Astrocyte (in vitro differentiated cells and primary cell): ENCODE data around the gene RIIAD1. TPM values are rescaled to one million over a fixed set of nuclear protein-coding genes. Genes with fewer than 3 reads are reported as not detected.

Experiments
- DNase-seq: peaks from one replicate; pipeline ENCODE4 v3.0.0-alpha.2; 2010; ENCODE audit warnings: low read depth
- FAIRE-seq: peaks from 2 replicates; lab custom pipeline; 2011; peaks lifted over from hg19 to GRCh38; lab: Jason Lieb, UNC
- H2AFZ ChIP-seq: 2 replicates; pipeline ENCODE4 v1.6.0; 2012; ENCODE audit warnings: low read depth, low read length, inconsistent platforms
- H3K27ac ChIP-seq: 2 replicates; pipeline ENCODE4 v1.5.1; 2011; ENCODE audit warnings: low read depth, low read length, inconsistent platforms
- H3K27me3 ChIP-seq: 2 replicates; pipeline ENCODE4 v1.6.0; 2011; ENCODE audit warnings: low read length, inconsistent platforms; ENCODE audit not compliant: insufficient read depth
- H3K36me3 ChIP-seq: 2 replicates; pipeline ENCODE4 v1.5.1; 2011; ENCODE audit warnings: low read length, inconsistent platforms; ENCODE audit not compliant: insufficient read depth
- H3K4me1 ChIP-seq: 2 replicates; pipeline ENCODE4 v1.5.1; 2011; ENCODE audit warnings: low read length, inconsistent platforms; ENCODE audit not compliant: insufficient read depth
- H3K4me2 ChIP-seq: 2 replicates; pipeline ENCODE4 v1.6.0; 2012; ENCODE audit warnings: low read length, inconsistent platforms
- H3K4me3 ChIP-seq: 2 replicates; pipeline ENCODE4 v1.5.1; 2011; ENCODE audit warnings: low read depth, mild to moderate bottlenecking, low read length, inconsistent platforms; ENCODE audit not compliant: insufficient read depth
- H3K79me2 ChIP-seq: 2 replicates; pipeline ENCODE4 v1.6.0; 2012; ENCODE audit warnings: mild to moderate bottlenecking, low read length, inconsistent platforms; ENCODE audit not compliant: insufficient read depth
- H3K9ac ChIP-seq: 2 replicates; pipeline ENCODE4 v1.6.0; 2012; ENCODE audit warnings: mild to moderate bottlenecking, low read length, inconsistent platforms
- H3K9me3 ChIP-seq: 2 replicates; pipeline ENCODE4 v1.5.1; 2012; ENCODE audit warnings: low read depth, mild to moderate bottlenecking, low read length, inconsistent platforms; ENCODE audit not compliant: insufficient read depth
- H4K20me1 ChIP-seq: 2 replicates; pipeline ENCODE4 v1.6.0; 2012; ENCODE audit warnings: low read length, inconsistent platforms; ENCODE audit not compliant: insufficient read depth
- H3K27ac Mint-ChIP-seq: one replicate; pipeline ENCODE4 v1.8.0; 2021; ENCODE audit warnings: mild to moderate bottlenecking, mixed read lengths; ENCODE audit not compliant: unreplicated experiment
- H3K27me3 Mint-ChIP-seq: one replicate; pipeline ENCODE4 v1.8.0; 2021; ENCODE audit warnings: low read depth, mixed read lengths; ENCODE audit not compliant: unreplicated experiment
- H3K36me3 Mint-ChIP-seq: one replicate; pipeline ENCODE4 v1.8.0; 2021; ENCODE audit warnings: low read depth, mixed read lengths; ENCODE audit not compliant: unreplicated experiment
- H3K4me1 Mint-ChIP-seq: one replicate; pipeline ENCODE4 v1.8.0; 2021; ENCODE audit warnings: low read depth, mixed read lengths; ENCODE audit not compliant: unreplicated experiment
- H3K4me3 Mint-ChIP-seq: one replicate; pipeline ENCODE4 v1.8.0; 2021; ENCODE audit warnings: mild to moderate bottlenecking, moderate library complexity, mixed read lengths; ENCODE audit not compliant: unreplicated experiment
- H3K9me3 Mint-ChIP-seq: one replicate; pipeline ENCODE4 v1.8.0; 2021; ENCODE audit warnings: mild to moderate bottlenecking, mixed read lengths; ENCODE audit not compliant: unreplicated experiment
- CTCF ChIP-seq: IDR thresholded peaks from 2 replicates; pipeline ENCODE4 v1.5.1; 2011; ENCODE audit warnings: low read depth, mild to moderate bottlenecking, inconsistent platforms, low read length, moderate library complexity; ENCODE audit not compliant: insufficient read depth
- EZH2 ChIP-seq: IDR thresholded peaks from 2 replicates; pipeline ENCODE4 v1.6.1; 2012; ENCODE audit warnings: mild to moderate bottlenecking, low read length, inconsistent platforms; ENCODE audit not compliant: insufficient read depth
- total RNA-seq: library from RNA; stranded (reverse); gene quantifications from 2 replicates; pipeline ENCODE4 v1.2.1, GENCODE V29; 2021

RIIAD1 gene
- total RNA-seq, 1 donor from 2014 or later, result not detected

GRCh38 chr1:151706464-151707415 lies 14.6 kb upstream of the RIIAD1 start:
- Histone ChIP-seq H3K4me2 (no peak overlapping the region), H3K9ac (no peak overlapping the region), H3K9me3 (no peaks in the 10 kb centered on the region), H3K27ac (no peak overlapping the region), H3K4me3 (no peak overlapping the region), H3K4me1 (no peaks in the 10 kb centered on the region), H3K36me3 (no peaks in the 10 kb centered on the region), H3K79me2 (no peaks in the 10 kb centered on the region), H4K20me1 (no peaks in the 10 kb centered on the region), H2AFZ (no peak overlapping the region), H3K27me3 (peaks cover 2% of the 10 kb centered on the region)
- H3K27me3 Mint-ChIP-seq, result no peaks in the 10 kb centered on the region
- H3K4me1 Mint-ChIP-seq, result peaks cover 11% of the 10 kb centered on the region
- no peak for DNase-seq
- H3K4me3 Mint-ChIP-seq, result no peak overlapping the region
- peaks cover 8% of the 10 kb centered on the region for H3K36me3 Mint-ChIP-seq
- H3K9me3 Mint-ChIP-seq, result no peaks in the 10 kb centered on the region
- H3K27ac Mint-ChIP-seq, result no peak overlapping the region
- FAIRE-seq, result no peak
- TF ChIP-seq EZH2, result no peak
- no peak for TF ChIP-seq CTCF

- Histone ChIP-seq H3K79me2 (no peaks in the 10 kb centered on the region), H3K27ac (no peak overlapping the region), H3K4me3 (no peak overlapping the region), H3K36me3 (no peaks in the 10 kb centered on the region), H3K9me3 (no peaks in the 10 kb centered on the region), H3K4me1 (no peaks in the 10 kb centered on the region), H4K20me1 (no peaks in the 10 kb centered on the region), H3K27me3 (peaks cover 3% of the 10 kb centered on the region), H2AFZ (no peak overlapping the region), H3K4me2 (no peak overlapping the region), H3K9ac (no peak overlapping the region)
- Mint-ChIP-seq H3K27me3 (peaks cover 6% of the 10 kb centered on the region), H3K4me3 (no peak overlapping the region), H3K27ac (no peak overlapping the region), H3K9me3 (no peaks in the 10 kb centered on the region), H3K4me1 (peaks cover 11% of the 10 kb centered on the region), H3K36me3 (peaks cover 8% of the 10 kb centered on the region)
- DNase-seq (no peak), FAIRE-seq (no peak)
- TF ChIP-seq CTCF, result no peak
- no peak for TF ChIP-seq EZH2
Measured at GRCh38 chr1:151707541-151708065, 13.7 kb upstream of the RIIAD1 start.
